H1 (cell line): Measurements from ENCODE around the gene RGS16. TPM values are rescaled to one million over a fixed set of nuclear protein-coding genes. Genes with fewer than 3 reads are reported as not detected.

ENCODE experiments used
- BCL11A ChIP-seq, 2 experiments: IDR thresholded peaks; one replicate each; pipeline ENCODE4 v1.6.1; 2011; ENCODE audit warnings: low read depth in 2 of 2, low read length in 2 of 2, mild to moderate bottlenecking in 2 of 2
- CHD1 ChIP-seq: IDR thresholded peaks from 2 replicates; pipeline ENCODE4 v1.6.1; 2012; ENCODE audit warnings: low read depth, low read length, improper control_type of control experiment
- CTBP2 ChIP-seq: IDR thresholded peaks from 2 replicates; pipeline ENCODE4 v1.7.0; 2011; ENCODE audit warnings: borderline replicate concordance, mild to moderate bottlenecking, moderate library complexity, mixed read lengths, low read length; ENCODE audit not compliant: insufficient read depth, insufficient read length
- EP300 ChIP-seq, 2 experiments: IDR thresholded peaks; 1 replicate in 1 of 2; 2 replicates in 1 of 2; pipeline ENCODE4 v1.6.1; 2011 to 2012; ENCODE audit warnings: low read depth in 2 of 2, low read length in 2 of 2, mild to moderate bottlenecking in 2 of 2, borderline replicate concordance in 1 of 2, inconsistent platforms in 1 of 2, moderate library complexity in 1 of 2
- FOSL1 ChIP-seq: IDR thresholded peaks from 2 replicates; pipeline ENCODE4 v1.6.1; 2011; ENCODE audit warnings: mild to moderate bottlenecking, low read depth, low read length, moderate library complexity; ENCODE audit not compliant: insufficient read depth
- GABPA ChIP-seq: IDR thresholded peaks from 2 replicates; pipeline ENCODE4 v1.6.1; 2011; ENCODE audit warnings: mild to moderate bottlenecking, low read length, moderate library complexity, borderline replicate concordance; ENCODE audit not compliant: insufficient read depth
- GTF2F1 ChIP-seq: IDR thresholded peaks from 2 replicates; pipeline ENCODE4 v1.6.1; 2012; ENCODE audit warnings: low read depth, low read length, improper control_type of control experiment, borderline replicate concordance
- JUN ChIP-seq: IDR thresholded peaks from 2 replicates; pipeline ENCODE4 v1.6.1; 2011; ENCODE audit warnings: low read depth, mild to moderate bottlenecking, improper control_type of control experiment, low read length
- JUND ChIP-seq: IDR thresholded peaks from 2 replicates; pipeline ENCODE4 v1.6.1; 2011; ENCODE audit warnings: mild to moderate bottlenecking, improper control_type of control experiment, low read length
- NANOG ChIP-seq: IDR thresholded peaks from 2 replicates; pipeline ENCODE4 v1.6.1; 2011; ENCODE audit warnings: low read length, low read depth, mild to moderate bottlenecking, inconsistent platforms; ENCODE audit not compliant: insufficient read depth, poor library complexity, severe bottlenecking
- POU5F1 ChIP-seq: IDR thresholded peaks from 2 replicates; pipeline ENCODE4 v1.6.1; 2011; ENCODE audit warnings: low read depth, mild to moderate bottlenecking, low read length, moderate library complexity
- RAD21 ChIP-seq, 2 experiments: IDR thresholded peaks in 1 of 2; conservative IDR thresholded peaks in 1 of 2; 2 replicates each; pipeline ENCODE4 v1.6.1; 2011; ENCODE audit warnings: low read depth in 2 of 2, low read length in 2 of 2, improper control_type of control experiment in 1 of 2, inconsistent platforms in 1 of 2, mild to moderate bottlenecking in 1 of 2, moderate library complexity in 1 of 2
- RFX5 ChIP-seq: IDR thresholded peaks from 2 replicates; pipeline ENCODE4 v1.6.1; 2011; ENCODE audit warnings: low read depth, low read length, improper control_type of control experiment, borderline replicate concordance
- SIN3A ChIP-seq, 2 experiments: IDR thresholded peaks in 1 of 2; conservative IDR thresholded peaks in 1 of 2; 2 replicates each; pipeline ENCODE4 v1.6.1; 2011 to 2012; ENCODE audit warnings: low read length in 2 of 2, improper control_type of control experiment in 1 of 2, low read depth in 1 of 2, mild to moderate bottlenecking in 1 of 2
- SP2 ChIP-seq: IDR thresholded peaks from 2 replicates; pipeline ENCODE4 v1.6.1; 2012; ENCODE audit warnings: mild to moderate bottlenecking, low read length, inconsistent platforms
- polyA plus RNA-seq, 7 experiments: library from polyadenylated mRNA; depleted of rRNA in 3 of 7; stranded (reverse) in 5 of 7; unstranded in 2 of 7; fragments of >200 nt in 5 of 7; fragments of 200-250 nt in 2 of 7; gene quantifications; 1 replicate in 5 of 7; 2 replicates in 1 of 7; 4 replicates in 1 of 7; pipeline versions ENCODE4 v1.2.1 to v1.2.3, GENCODE V29; 2011 to 2013; ENCODE audit warnings: missing spikeins in 2 of 7, mixed read lengths in 2 of 7
- total RNA-seq: library from RNA; stranded (reverse); fragmentation: NEBNext Ultra II Directional; extraction: Animal tissue kit (Norgen Biotek cat#: 25700); gene quantifications from 2 replicates; pipeline ENCODE4 v1.2.1, GENCODE V29; 2021
- TF ChIP-seq, protein P1 (sequence below), 3 experiments: IDR thresholded peaks; 1 replicate in 2 of 3; 2 replicates in 1 of 3; pipeline versions ENCODE4 v1.5.1 to v1.6.1; 2011; ENCODE audit warnings: low read length in 3 of 3, mild to moderate bottlenecking in 3 of 3, inconsistent platforms in 2 of 3, low read depth in 1 of 3, moderate library complexity in 1 of 3; ENCODE audit not compliant: insufficient read depth in 1 of 3; ENCODE audit errors: control extremely low read depth in 1 of 3
- TF ChIP-seq, protein P2 (sequence below): IDR thresholded peaks from 2 replicates; pipeline ENCODE4 v1.6.1; 2011; ENCODE audit warnings: low read depth, mild to moderate bottlenecking, low read length; ENCODE audit not compliant: insufficient read depth
- TF ChIP-seq, protein P3 (sequence below): IDR thresholded peaks from 2 replicates; pipeline ENCODE4 v1.6.1; 2012; ENCODE audit warnings: low read length, inconsistent platforms

The RGS16 gene
- total and polyA plus RNA-seq, 2 of the 8 experiments (the other 6 are each of a cell fraction or from before 2014, with no cell fraction given), result 5.7 to 9.8 TPM

DNA sequence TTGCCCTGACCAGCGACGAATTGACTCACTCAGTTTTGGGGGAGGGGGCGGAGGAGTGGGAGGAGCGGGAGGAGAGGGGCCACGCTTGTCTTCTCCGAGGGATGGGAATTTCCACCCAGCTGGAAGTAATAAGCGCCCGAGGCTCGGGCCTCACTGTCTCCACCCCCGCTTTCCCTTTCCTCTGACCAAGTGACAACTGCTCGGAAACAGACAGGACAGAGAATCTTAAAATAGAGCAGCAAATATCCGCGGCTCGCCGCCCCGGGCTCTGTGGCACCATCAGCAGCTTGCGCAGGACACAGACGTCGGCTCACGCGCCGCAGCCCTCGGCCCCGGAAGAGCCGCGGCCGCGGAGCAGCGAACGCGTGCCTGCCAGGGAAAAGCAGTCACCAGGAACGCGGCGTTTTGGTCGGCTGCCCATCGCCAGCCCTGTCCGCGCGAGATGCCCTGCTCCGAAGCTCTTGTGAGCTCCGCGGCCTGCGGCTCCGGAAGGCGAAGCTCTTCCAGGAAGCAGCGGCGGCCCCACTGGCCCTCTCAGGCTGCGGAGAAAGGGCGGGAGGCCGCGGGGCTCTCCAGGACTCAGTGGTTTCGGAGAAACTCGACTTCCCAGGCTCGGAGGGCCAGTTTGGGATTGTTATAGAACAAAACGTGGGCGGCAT lies 10.7 kb upstream of the RGS16 start (continued):
- no peak for TF ChIP-seq EP300 (IDR thresholded peaks at IDR 0.05; ENCODE audit: borderline replicate concordance in 1 of 2, low read depth in 2 of 2, low read length in 2 of 2)
- no peak for TF ChIP-seq POU5F1
- TF ChIP-seq CTBP2, result no peak
- no peak for TF ChIP-seq SP2
- TF ChIP-seq FOSL1, result no peak
- TF ChIP-seq NANOG, result no peak
- no peak for TF ChIP-seq JUN
- no peak for TF ChIP-seq RFX5
- no peak for TF ChIP-seq BCL11A (IDR thresholded peaks at IDR 0.05; ENCODE audit: low read depth in 2 of 2, low read length in 2 of 2)
- no peak for TF ChIP-seq GTF2F1
- TF ChIP-seq CHD1, result no peak
- TF ChIP-seq, protein P1, sequence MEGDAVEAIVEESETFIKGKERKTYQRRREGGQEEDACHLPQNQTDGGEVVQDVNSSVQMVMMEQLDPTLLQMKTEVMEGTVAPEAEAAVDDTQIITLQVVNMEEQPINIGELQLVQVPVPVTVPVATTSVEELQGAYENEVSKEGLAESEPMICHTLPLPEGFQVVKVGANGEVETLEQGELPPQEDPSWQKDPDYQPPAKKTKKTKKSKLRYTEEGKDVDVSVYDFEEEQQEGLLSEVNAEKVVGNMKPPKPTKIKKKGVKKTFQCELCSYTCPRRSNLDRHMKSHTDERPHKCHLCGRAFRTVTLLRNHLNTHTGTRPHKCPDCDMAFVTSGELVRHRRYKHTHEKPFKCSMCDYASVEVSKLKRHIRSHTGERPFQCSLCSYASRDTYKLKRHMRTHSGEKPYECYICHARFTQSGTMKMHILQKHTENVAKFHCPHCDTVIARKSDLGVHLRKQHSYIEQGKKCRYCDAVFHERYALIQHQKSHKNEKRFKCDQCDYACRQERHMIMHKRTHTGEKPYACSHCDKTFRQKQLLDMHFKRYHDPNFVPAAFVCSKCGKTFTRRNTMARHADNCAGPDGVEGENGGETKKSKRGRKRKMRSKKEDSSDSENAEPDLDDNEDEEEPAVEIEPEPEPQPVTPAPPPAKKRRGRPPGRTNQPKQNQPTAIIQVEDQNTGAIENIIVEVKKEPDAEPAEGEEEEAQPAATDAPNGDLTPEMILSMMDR (IDR thresholded peaks at IDR 0.05; ENCODE audit: control extremely low read depth in 1 of 3, insufficient read depth in 1 of 3, low read depth in 1 of 3, low read length in 3 of 3), result no peak
- TF ChIP-seq, protein P2, sequence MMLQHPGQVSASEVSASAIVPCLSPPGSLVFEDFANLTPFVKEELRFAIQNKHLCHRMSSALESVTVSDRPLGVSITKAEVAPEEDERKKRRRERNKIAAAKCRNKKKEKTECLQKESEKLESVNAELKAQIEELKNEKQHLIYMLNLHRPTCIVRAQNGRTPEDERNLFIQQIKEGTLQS, result no peak
- no peak for TF ChIP-seq RAD21 (IDR thresholded peaks at IDR 0.05 in 1 of 2, conservative IDR thresholded peaks at IDR 0.05 in 1 of 2; ENCODE audit: low read depth in 2 of 2, low read length in 2 of 2)
- TF ChIP-seq, protein P3, sequence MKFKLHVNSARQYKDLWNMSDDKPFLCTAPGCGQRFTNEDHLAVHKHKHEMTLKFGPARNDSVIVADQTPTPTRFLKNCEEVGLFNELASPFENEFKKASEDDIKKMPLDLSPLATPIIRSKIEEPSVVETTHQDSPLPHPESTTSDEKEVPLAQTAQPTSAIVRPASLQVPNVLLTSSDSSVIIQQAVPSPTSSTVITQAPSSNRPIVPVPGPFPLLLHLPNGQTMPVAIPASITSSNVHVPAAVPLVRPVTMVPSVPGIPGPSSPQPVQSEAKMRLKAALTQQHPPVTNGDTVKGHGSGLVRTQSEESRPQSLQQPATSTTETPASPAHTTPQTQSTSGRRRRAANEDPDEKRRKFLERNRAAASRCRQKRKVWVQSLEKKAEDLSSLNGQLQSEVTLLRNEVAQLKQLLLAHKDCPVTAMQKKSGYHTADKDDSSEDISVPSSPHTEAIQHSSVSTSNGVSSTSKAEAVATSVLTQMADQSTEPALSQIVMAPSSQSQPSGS, result no peak
- no peak for TF ChIP-seq JUND
- TF ChIP-seq SIN3A (conservative IDR thresholded peaks at IDR 0.05 in 1 of 2, IDR thresholded peaks at IDR 0.05 in 1 of 2; ENCODE audit: low read depth in 1 of 2, low read length in 2 of 2), result no peak
- no peak for TF ChIP-seq GABPA
